GM21447 (cell line): ENCODE results near the gene TMA7B.

Source experiments
- ATAC-seq: cut with Tn5 transposase; IDR thresholded peaks from one replicate; pipeline ENCODE4 v1.9.1; 2021; ENCODE audit not compliant: unreplicated experiment

TMA7B gene

GRCh38 chr22:39959640-39960447 lies at the start of gene TMA7B:
TMA7B (plus strand) TSS chr22:39960397; CDS start chr22:39964375, 3,978 bp downstream.
- no peak for ATAC-seq

- no peak for ATAC-seq
These were observed 49.2 kb upstream of the TMA7B start for GRCh38 chr22:39910876-39911613.

GRCh38 chr22:39913321-39913720 lies 46.9 kb upstream of the TMA7B start:
- ATAC-seq: no peak

- ATAC-seq: no peak
These were observed 46.3 kb upstream of the TMA7B start for GRCh38 chr22:39913886-39914285.

GRCh38 chr22:39914584-39914983 lies 45.6 kb upstream of the TMA7B start:
- ATAC-seq: no peak

- ATAC-seq: no peak
These were observed 44.9 kb upstream of the TMA7B start for GRCh38 chr22:39915295-39915726.

- ATAC-seq: no peak
These were observed 43.7 kb upstream of the TMA7B start for GRCh38 chr22:39916496-39916895.

- ATAC-seq: no peak
These were observed 43.0 kb upstream of the TMA7B start for GRCh38 chr22:39917197-39917643.

- ATAC-seq: no peak
These were observed 42.3 kb upstream of the TMA7B start for GRCh38 chr22:39917776-39918495.

- ATAC-seq: no peak
These were observed 40.0 kb upstream of the TMA7B start for GRCh38 chr22:39920134-39920743.

GRCh38 chr22:39923696-39924095 lies 36.5 kb upstream of the TMA7B start:
- ATAC-seq: no peak

GRCh38 chr22:39924286-39924685 lies 35.9 kb upstream of the TMA7B start:
- no peak for ATAC-seq

GRCh38 chr22:39925273-39925672 lies 34.9 kb upstream of the TMA7B start:
- ATAC-seq: no peak

- no peak for ATAC-seq
These were observed 34.1 kb upstream of the TMA7B start for GRCh38 chr22:39925909-39926679.

- ATAC-seq: no peak
These were observed 33.4 kb upstream of the TMA7B start for GRCh38 chr22:39926753-39927152.

GRCh38 chr22:39927544-39927943 lies 32.7 kb upstream of the TMA7B start:
- ATAC-seq: no peak

GRCh38 chr22:39928536-39929520 lies 31.4 kb upstream of the TMA7B start:
- ATAC-seq: no peak

- no peak for ATAC-seq
These were observed 28.9 kb upstream of the TMA7B start for GRCh38 chr22:39931251-39931650.

- no peak for ATAC-seq
These were observed 28.0 kb upstream of the TMA7B start for GRCh38 chr22:39932166-39932565.
